Muscle layer of duodenum (tissue), 2 donors: ENCODE data around the gene SERPINA5.

Experiments used
- H3K27ac ChIP-seq: one replicate; pipeline ENCODE4 v1.7.0; 2013; ENCODE audit warnings: mild to moderate bottlenecking, low read length
- H3K27me3 ChIP-seq: one replicate; pipeline ENCODE4 v1.7.0; 2013; ENCODE audit warnings: low read depth, mild to moderate bottlenecking, control low read depth, low read length
- H3K36me3 ChIP-seq, 2 donors: one replicate each; pipeline ENCODE4 v1.7.0; 2013; ENCODE audit warnings: low read length in 2 of 2, control low read depth in 1 of 2, mild to moderate bottlenecking in 1 of 2; ENCODE audit not compliant: insufficient read depth in 2 of 2, control insufficient read depth in 1 of 2
- H3K4me1 ChIP-seq, 2 donors: one replicate each; pipeline ENCODE4 v1.7.0; 2013; ENCODE audit warnings: low read length in 2 of 2, mild to moderate bottlenecking in 2 of 2, control low read depth in 1 of 2, moderate library complexity in 1 of 2; ENCODE audit not compliant: insufficient read depth in 2 of 2, control insufficient read depth in 1 of 2
- H3K4me3 ChIP-seq, 2 donors: one replicate each; pipeline ENCODE4 v1.7.0; 2013; ENCODE audit warnings: low read length in 2 of 2, low read depth in 1 of 2, mild to moderate bottlenecking in 1 of 2
- H3K9me3 ChIP-seq, 2 donors: one replicate each; pipeline ENCODE4 v1.7.0; 2013; ENCODE audit warnings: low read length in 2 of 2, control low read depth in 1 of 2, mild to moderate bottlenecking in 1 of 2; ENCODE audit not compliant: control insufficient read depth in 1 of 2
- donor health status: healthy.

The SERPINA5 gene

DNA sequence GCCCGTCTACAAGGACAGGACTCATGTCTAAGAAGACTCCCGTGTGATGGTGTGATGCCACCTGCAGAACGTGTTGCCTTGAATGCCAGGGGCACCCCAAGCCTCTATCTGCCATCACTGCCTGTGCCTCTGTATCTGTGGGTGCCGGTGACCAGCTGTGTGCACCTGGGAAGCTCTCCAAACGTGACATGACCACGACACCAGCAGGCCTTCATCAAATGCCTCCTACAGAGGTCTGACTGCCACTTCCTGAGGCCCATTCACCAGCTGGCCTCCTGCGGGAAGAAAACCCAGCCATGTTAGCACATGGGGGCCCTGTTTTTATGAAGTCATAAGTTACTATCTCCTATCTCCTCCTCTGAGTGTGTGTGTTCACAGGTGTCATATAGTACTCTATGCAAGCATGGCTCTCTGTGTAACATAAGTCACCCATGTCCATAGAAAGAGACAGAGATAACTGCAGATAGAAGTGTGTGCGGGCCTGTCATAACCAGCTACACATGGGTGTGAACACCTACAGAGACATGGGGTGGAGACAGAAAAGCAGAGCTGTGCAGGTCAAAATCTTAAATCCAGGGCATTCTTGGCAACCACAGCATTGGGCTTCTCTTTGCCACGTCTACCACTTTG lies 38.3 kb upstream of the SERPINA5 start:
- Histone ChIP-seq H3K4me3 (no peak overlapping the region), H3K4me1 (no peaks in the 10 kb centered on the region), H3K27me3 (no peaks in the 10 kb centered on the region), H3K9me3 (peaks cover 0 to 9% of the 10 kb centered on the region in 2 donors), H3K36me3 (no peaks in the 10 kb centered on the region), H3K27ac (no peak overlapping the region)

DNA sequence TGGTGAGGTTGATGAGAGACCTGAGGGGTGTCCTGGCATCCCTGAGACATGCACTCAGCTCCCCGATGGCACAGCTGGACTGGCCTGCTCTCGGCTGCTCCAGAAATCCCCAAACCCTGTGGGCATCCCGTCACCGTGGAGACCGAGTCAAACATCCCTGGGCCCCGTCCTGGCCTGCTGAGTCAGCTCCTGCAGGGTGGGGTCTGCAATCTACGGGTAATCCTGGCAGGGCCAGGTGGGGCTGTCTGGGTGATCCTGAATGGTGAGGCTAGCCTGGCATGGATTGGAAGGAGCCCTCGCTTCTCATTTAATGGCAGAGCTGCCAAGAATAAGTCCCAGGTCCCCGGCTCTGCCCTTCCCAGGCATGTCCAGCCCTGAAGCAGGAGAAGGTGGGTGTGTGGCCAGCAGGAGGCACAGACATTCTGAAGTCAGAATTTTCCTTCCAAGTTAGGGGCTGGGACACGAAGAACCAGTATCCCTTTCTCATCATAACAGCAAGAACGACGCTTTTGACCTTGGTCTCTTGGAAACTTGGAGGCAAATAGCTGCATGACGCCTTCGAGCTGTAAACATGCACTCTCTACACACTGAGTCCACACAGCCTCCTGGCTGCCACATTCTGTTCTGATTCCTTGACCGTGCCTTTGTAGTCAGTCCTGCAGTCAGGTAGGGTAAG lies 37.6 kb upstream of the SERPINA5 start:
- no peaks in the 10 kb centered on the region for H3K36me3 ChIP-seq
- H3K27ac ChIP-seq = no peak overlapping the region
- peaks cover 0 to 9% of the 10 kb centered on the region in 2 donors for H3K9me3 ChIP-seq
- H3K27me3 ChIP-seq = no peaks in the 10 kb centered on the region
- no peaks in the 10 kb centered on the region for H3K4me1 ChIP-seq
- no peak overlapping the region for H3K4me3 ChIP-seq

DNA sequence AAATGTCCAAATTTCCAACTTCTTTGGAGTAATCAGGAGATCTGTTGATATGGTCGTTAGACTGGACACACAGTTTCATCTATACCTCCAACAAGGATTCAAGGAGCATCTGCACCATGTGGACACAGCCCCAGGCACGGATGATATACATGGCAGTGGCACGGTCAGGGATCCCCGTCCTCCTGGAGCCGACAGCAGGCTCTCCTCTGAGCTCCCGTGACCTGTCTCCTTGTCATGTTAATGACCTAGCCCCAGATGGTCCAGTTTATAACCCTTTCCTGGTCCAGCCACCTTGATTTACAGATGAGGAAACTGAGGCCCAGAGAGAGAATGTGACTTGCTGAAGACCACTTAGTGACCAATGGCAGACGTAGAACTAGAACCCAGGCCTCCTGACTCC lies 36.5 kb upstream of the SERPINA5 start:
- H3K9me3 ChIP-seq = peaks cover 0 to 9% of the 10 kb centered on the region in 2 donors
- no peak overlapping the region for H3K4me3 ChIP-seq
- no peak overlapping the region for H3K27ac ChIP-seq
- no peaks in the 10 kb centered on the region for H3K27me3 ChIP-seq
- H3K36me3 ChIP-seq = no peaks in the 10 kb centered on the region
- no peaks in the 10 kb centered on the region for H3K4me1 ChIP-seq

DNA sequence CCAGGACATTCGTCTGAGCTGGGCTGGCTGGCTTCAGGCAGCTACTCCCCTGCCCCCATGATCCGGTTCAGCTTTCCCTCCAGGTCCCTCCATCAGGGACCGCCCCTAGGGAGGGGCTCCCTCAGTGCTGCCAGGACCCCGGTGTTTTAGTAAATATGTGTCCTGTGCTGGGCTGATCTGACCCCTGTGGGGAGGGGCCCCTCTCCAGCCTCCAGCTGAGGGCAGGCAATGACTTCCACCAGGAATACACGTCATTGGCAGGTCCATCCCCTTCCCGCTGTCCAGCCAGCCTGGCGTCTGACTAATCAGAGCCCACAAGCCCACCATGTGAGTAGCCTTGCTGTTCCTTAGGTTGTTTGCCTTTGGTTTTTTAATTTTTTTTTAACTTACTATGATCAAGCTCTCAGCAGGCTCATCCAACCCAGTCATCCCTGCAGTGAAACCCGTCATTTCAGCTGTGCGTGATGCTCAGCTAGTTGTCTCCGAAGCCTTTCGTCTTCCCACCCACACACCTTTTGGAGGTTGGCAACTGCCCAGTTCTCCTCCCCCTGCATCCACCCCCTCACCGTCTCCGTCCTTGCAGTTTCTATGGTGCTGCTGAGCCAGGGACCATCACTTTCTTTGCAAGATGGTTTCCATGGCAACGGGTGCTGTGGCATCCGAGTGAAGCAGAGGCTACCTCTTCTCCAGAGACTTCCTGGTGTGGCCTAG lies 35.9 kb upstream of the SERPINA5 start:
- no peak overlapping the region for H3K27ac ChIP-seq
- no peaks in the 10 kb centered on the region for H3K36me3 ChIP-seq
- H3K4me1 ChIP-seq = no peaks in the 10 kb centered on the region
- peaks cover 0 to 9% of the 10 kb centered on the region in 2 donors for H3K9me3 ChIP-seq
- no peak overlapping the region for H3K4me3 ChIP-seq
- H3K27me3 ChIP-seq = no peaks in the 10 kb centered on the region

DNA sequence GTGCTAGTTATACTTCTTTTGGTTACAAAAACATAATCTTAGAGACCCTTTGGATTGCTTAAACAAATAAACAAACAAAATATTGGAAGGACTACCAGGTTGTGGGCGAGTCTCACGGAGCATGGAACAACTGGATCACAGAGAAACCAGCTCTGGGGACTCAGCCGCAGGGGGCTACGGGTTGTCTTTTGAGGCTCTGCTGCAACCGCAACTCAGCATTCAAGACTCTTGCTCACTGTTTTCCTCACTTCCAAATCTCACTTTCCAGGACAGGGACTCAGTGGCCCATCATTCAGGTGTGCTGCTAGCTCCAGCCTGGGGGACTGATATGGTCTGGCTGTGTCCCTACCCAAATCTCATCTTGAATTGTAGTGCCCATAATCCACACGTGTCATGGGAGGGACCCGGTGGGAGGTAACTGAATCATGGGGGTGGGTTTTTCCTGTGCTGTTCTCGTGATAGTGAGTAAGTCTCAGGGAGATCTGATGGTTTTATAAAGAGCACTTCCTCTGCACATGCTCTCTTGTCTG lies 34.0 kb upstream of the SERPINA5 start:
- peaks cover 0 to 9% of the 10 kb centered on the region in 2 donors for H3K9me3 ChIP-seq
- H3K36me3 ChIP-seq = no peaks in the 10 kb centered on the region
- H3K27ac ChIP-seq = no peak overlapping the region
- H3K4me3 ChIP-seq = no peak overlapping the region
- no peaks in the 10 kb centered on the region for H3K27me3 ChIP-seq
- H3K4me1 ChIP-seq = no peaks in the 10 kb centered on the region

DNA sequence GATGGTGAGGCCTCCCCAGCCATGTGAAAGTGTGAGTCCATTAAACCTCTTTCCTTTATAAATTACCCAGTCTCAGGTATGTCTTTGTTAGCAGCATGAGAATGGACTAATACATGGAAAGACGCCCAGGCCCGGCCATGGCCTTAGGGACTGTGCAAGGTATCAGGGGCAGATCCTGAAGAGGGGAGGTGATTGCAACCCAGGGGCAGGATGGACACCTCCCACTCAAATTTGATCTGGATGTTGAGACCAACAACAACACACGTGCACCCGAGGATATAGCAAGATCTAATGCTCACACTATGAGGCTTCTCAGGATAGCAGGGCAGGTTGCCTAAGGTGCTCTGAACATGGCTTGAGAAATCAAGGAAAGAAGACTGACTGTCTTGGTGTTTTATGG lies 33.5 kb upstream of the SERPINA5 start:
- peaks cover 0 to 9% of the 10 kb centered on the region in 2 donors for H3K9me3 ChIP-seq
- no peaks in the 10 kb centered on the region for H3K36me3 ChIP-seq
- no peak overlapping the region for H3K27ac ChIP-seq
- H3K27me3 ChIP-seq = no peaks in the 10 kb centered on the region
- H3K4me3 ChIP-seq = no peak overlapping the region
- no peaks in the 10 kb centered on the region for H3K4me1 ChIP-seq

DNA sequence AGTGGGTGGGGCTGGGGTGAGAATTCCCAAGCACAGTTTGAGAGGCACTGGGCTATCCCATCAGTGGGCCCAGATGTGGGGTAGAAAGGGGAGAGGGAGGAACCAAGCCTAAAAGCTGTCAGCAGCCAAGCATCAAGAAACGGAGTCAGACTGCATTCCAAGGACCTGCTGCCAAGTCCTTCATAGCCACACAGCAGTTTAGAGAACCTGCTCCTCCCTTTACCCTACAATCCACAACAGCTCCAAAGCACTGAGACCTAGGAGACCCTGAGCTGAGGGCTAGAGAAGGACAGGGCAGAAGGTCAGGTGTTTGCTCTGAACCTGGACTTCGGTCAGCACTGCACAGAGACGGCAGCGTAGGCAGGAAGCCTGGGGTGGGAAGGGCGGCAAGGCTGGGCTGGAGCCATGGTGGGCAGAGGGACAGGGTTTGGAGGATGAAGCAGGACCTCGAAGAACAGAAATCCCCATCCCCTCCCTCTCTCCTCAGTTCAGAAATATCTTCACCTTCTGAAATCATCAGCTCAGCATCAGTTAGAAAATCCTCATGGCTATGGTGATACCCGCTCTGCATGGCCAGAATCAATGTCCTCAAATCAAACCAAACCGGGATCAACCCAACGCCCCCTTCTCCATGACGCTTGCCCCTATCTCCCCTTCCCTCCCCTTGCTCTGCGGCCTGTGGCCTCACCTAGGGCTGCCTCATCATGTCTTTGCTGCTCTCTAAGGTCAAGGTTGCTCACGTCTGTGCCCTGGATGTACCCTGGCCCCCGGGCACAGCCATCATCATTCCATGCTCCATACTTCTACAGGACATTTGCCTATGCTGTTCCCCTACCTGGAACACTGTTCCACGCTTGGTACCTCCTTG lies 32.9 kb upstream of the SERPINA5 start:
- Histone ChIP-seq H3K9me3 (peaks cover 0 to 9% of the 10 kb centered on the region in 2 donors), H3K27ac (no peak overlapping the region), H3K4me1 (no peaks in the 10 kb centered on the region), H3K4me3 (no peak overlapping the region), H3K27me3 (no peaks in the 10 kb centered on the region), H3K36me3 (no peaks in the 10 kb centered on the region)

DNA sequence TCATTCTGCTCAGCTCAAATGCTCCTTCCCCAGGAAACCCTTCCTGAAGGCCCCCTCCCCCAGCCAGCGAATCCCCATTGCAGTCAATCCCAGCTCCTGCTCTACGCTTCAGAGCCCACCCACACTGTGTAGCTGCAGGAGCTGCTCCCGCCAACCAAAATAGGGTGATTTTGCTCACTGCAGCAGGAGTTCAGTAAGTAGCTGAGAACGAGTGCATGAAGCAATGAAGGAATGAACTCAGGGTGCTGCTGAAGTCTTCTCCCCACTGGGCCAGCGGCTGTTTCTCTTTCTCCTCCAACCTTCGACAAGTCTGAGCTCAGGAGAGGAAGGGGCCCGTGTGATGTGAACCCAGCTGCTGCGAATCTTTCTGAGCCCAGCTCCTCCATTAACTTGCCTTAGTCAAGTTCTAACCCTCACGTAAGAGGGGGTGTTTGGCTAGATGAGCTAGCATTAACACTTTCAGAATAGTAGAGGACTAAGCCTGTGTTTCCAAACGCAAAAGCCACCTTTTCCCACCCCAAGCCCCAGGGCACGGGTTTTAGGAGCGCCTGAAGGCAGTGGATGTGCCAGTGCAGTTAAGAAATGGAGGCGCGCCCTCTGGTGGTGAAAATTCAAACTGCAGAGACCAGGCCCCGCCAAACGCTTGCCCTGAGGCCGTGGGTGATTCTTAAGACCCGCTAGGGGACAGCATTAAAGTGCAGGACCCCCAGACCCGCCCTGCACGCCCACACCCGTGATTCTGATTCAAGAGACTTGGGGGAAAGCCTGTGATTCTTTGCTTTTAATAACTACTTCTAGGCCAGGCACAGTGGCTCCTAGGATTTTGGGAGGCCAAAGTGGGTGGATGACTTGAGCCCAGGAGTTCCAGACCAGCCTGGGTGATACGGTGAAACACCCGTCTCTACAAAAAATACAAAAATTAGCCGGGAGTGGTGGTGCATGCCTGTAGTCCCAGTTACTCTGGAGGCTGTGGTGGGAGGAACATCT lies 31.9 kb upstream of the SERPINA5 start:
- no peaks in the 10 kb centered on the region for H3K4me1 ChIP-seq
- no peak overlapping the region for H3K4me3 ChIP-seq
- H3K9me3 ChIP-seq = peaks cover under 1 to 9% of the 10 kb centered on the region in 2 donors
- H3K27ac ChIP-seq = no peak overlapping the region
- H3K27me3 ChIP-seq = no peaks in the 10 kb centered on the region
- no peaks in the 10 kb centered on the region for H3K36me3 ChIP-seq

DNA sequence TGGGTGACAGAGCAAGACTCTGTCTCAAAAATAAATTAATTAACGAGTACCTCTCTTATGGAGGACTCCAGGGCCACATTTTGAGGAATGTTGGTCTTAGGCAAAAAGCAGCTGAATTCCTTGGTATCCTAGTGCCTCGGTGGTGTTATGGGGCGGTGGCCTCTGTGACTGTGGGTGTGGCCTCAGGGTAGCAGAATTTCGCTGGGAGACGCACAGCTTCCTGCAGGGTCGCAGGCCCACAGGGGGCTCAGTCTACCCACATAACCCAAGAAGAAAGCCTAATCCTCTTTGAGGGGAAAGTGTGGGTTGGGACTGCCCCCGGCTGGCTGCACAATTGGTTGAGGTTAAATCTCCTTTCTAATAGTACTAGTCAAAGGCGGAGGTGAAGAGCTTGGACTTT lies 31.2 kb upstream of the SERPINA5 start:
- no peak overlapping the region for H3K27ac ChIP-seq
- no peak overlapping the region for H3K4me3 ChIP-seq
- no peaks in the 10 kb centered on the region for H3K27me3 ChIP-seq
- H3K36me3 ChIP-seq = no peaks in the 10 kb centered on the region
- H3K4me1 ChIP-seq = no peaks in the 10 kb centered on the region
- H3K9me3 ChIP-seq = peaks cover 5 to 10% of the 10 kb centered on the region in 2 donors

DNA sequence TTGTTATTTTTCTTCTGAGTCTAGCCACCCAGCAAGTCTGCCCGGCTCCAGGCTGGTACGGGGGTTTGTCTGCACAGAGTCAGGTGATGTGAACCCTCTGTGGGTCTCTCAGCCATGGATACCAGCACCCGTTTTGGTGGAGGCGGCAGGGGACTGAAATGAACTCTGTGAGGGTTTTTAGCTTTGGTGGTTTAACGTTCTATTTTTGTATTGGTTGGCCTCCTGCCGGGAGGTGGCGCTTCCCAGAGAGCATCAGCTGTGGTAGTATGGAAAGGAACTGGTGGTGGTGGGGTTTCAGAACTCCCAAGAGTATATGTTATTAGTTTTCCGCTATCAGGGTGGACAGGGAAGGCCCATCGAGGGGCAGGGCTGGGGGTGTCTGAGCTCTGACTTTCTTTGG lies 25.2 kb upstream of the SERPINA5 start:
- H3K27me3 ChIP-seq = no peaks in the 10 kb centered on the region
- no peaks in the 10 kb centered on the region for H3K36me3 ChIP-seq
- no peaks in the 10 kb centered on the region for H3K4me1 ChIP-seq
- no peak overlapping the region for H3K27ac ChIP-seq
- H3K4me3 ChIP-seq = no peak overlapping the region
- peaks cover 5 to 8% of the 10 kb centered on the region in 2 donors for H3K9me3 ChIP-seq
